Kasumi-1 (cell line): ENCODE data around the gene CIAO2A.

Experiments used
- DNase-seq, 2 experiments: peaks; one replicate each; lab custom pipeline; 2025; lab: John Stamatoyannopoulos, UW

CIAO2A gene

GRCh38 chr15:64044300-64045100 is 49.1 kb downstream of the CIAO2A start:
- peak; percentile 18 to 44 for DNase-seq

- peak in 1 of 2 experiments; percentile 9 for DNase-seq
These were observed 54.6 kb downstream of the CIAO2A start for GRCh38 chr15:64038878-64039610.

- DNase-seq, result no peak
These were observed 55.7 kb downstream of the CIAO2A start for GRCh38 chr15:64037966-64038365.

DNA sequence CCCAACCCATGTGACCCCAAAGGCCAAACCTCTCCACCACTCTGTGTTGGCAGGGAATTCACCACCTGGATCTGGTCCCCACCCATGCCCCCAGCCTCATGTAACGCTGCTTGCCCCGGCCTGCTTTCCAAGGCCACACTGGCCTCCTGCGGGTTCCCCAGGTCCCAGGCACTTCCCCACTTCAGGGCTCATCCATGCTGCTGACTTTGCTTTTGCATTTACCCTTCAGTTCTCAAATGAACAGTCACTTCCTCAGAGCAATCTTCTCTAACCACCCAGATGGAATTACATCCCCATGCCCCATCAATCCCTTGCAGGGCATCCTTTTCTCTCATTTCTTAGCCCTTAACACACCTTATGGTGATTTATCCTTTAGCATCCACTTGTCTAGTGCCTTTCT is 56.5 kb downstream of the CIAO2A start:
- no peak for DNase-seq

DNA sequence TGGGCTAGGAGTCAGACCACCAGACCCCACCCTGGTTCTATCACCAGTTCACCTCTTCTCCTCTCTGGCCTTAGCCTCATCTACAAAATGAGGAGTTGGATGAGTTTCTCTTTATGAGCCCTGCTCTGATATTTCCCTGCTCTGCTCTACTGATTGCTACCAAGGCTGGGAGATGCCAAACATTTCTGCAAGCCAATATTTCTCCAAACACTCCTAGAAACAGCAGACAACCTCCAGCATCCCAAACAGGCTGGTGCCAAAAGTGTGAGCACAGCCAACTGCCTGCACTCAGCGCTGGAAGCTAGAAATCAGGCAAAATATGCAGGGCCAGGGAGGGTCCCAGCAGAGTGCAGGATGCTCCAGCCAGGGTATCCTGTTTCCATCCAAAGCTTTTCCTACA is 58.1 kb downstream of the CIAO2A start:
- DNase-seq, result no peak

- no peak for DNase-seq
These were observed 59.1 kb downstream of the CIAO2A start for GRCh38 chr15:64034519-64034918.

DNA sequence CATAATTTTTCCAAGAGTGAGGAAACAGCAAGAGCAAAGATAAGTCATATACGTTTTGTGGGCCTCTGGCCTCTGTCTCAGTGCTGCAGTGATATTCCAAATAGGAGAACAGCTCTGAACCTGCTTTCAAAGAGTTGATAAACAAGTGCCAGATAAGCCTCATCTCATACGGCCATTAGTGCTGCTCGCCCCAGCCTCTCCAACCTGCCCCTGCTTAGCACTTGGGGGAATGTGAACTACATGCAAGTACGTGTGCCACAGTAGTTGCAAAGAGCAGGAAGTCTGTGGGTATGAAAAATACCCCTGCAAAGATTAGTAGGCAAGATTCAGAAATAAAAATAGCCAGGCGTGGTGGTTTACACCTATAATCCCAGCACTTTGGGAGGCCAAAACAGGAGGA is 61.3 kb downstream of the CIAO2A start:
- no peak for DNase-seq

DNA sequence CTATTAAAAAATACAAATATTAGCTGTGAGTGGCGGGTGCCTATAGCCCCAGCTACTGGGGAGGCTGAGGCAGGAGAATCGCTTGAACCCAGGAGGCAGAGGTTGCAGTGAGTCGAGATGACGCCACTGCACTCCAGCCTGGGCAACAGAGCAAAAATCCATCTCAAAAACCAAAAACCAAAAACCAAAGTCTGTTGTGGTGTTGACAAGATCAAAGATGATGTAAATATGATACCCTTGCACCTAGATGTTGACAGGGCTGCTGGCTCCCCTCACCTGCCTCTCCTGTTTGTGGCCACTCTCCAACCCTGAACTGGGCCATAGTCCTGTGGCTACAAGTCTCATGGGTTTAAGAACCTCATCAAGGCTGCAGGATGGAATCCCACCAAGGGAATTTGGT is 63.5 kb downstream of the CIAO2A start:
- DNase-seq, result no peak

DNA sequence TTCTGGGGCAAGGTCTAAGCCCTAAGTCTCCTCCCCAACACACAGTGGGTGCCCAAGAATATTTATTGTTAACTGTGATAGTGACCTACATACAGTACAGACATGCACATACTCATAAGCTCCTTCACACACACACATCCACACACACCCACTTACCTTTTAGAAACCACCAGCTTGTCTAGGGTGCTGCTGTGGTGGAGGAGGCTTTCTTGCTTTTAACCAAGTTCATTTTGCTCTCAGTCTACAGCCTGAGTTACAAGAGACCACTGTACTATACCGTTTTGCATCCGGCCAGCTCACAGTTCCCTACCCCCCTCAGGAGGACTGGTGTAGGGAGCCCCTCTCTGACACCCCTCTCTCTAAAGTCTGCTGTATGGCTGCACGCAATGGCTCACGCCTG is 64.0 kb downstream of the CIAO2A start:
- DNase-seq, result no peak

GRCh38 chr15:64029110-64029509 is 64.5 kb downstream of the CIAO2A start:
- DNase-seq, result no peak

- DNase-seq, result no peak
These were observed 67.0 kb downstream of the CIAO2A start for GRCh38 chr15:64026591-64026990.

DNA sequence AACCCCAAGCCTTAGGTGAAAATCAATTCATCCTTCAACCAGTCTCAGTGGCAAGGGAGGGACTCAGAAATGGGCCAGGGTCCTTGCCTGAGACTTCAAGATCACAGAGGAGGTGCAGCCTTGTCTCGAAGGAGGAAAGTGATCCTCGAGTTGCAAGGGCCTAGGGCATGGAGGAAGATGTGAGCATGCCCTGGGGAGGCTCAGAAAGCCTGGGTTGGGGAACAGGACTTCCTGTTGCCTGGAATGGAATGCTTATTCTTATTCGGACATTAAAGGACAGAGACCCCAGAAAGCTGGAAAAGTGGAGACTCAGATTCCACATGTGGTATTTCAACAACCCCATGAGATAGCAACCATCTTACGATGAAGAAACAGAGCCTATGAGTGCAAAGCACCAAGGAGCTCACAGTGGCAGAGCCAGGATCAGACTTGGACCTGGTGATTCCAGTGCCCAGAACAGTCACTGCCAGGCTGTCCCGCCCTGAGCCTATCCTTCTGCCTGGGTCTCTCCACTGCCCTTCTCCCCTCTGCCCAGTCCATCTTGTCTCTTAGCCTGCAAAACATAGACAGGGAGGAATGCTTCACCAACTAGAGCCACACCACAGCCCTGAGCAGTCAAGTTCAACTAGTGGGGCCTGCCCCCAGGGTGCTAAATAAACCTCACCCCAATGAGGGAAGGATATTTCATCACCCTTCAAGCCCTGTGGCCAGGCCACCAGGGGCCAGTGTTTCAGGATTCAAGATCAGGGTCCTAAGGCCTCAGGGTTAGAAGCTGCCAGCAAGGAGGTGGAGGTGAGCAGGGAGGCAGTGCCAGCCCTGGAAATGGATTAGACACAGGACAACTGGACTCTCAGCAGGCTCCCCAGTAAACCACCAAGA is 69.2 kb downstream of the CIAO2A start:
- peak in 1 of 2 experiments; percentile 19 for DNase-seq

GRCh38 chr15:64023220-64023619 is 70.4 kb downstream of the CIAO2A start:
- no peak for DNase-seq

DNA sequence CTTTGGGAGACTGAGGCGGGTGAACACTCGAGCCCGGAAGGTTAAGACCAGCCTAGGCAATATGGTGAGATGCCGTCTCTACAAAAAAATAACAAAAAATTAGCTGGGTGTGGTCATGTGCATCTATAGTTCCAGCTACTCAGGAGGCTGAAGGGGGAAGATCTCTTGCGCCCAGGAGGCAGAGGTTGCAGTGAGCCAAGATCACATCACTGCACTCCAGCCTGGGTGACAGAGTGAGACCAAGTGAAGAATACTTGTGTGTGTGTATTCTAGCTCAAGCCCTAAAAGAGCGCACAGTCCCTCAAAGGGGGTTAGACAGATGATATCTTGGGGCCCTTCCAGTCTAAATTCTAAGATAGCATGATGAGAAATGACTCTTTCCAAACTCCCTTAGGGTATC is 71.1 kb downstream of the CIAO2A start:
- no peak for DNase-seq
